SH-SY5Y (cell line): ENCODE results near the gene NT5C1B.

Experiments
- GATA2 ChIP-seq: IDR thresholded peaks from 2 replicates; pipeline ENCODE4 v1.6.1; 2011; ENCODE audit warnings: mild to moderate bottlenecking, low read depth, low read length
- GATA3 ChIP-seq: IDR thresholded peaks from 2 replicates; pipeline ENCODE4 v1.6.1; 2011; ENCODE audit warnings: low read depth, mild to moderate bottlenecking, low read length, moderate library complexity

GRCh38 chr2:18597618-18598017 lies 8.2 kb upstream of the NT5C1B start:
- TF ChIP-seq GATA2 (no peak), GATA3 (no peak)
